Testis (tissue), 2 donors: Measurements from ENCODE around the gene NFATC2.

Source experiments
- POLR2A ChIP-seq: fragments of 450-650 bp; IDR thresholded peaks from one replicate; pipeline ENCODE4 v1.6.1; 2017; ENCODE audit warnings: antibody characterized with exemption, mild to moderate bottlenecking, moderate library complexity
- TF ChIP-seq, protein P1 (sequence below), 3 experiments: fragments of 450-650 bp in 2 of 3; fragments of 200-600 bp in 1 of 3; sonication (generic) in 1 of 3; IDR thresholded peaks; one replicate each; pipeline ENCODE4 v1.5.1; 2016 to 2019; ENCODE audit warnings: antibody characterized with exemption in 3 of 3, mild to moderate bottlenecking in 2 of 3, moderate library complexity in 1 of 3

DNA sequence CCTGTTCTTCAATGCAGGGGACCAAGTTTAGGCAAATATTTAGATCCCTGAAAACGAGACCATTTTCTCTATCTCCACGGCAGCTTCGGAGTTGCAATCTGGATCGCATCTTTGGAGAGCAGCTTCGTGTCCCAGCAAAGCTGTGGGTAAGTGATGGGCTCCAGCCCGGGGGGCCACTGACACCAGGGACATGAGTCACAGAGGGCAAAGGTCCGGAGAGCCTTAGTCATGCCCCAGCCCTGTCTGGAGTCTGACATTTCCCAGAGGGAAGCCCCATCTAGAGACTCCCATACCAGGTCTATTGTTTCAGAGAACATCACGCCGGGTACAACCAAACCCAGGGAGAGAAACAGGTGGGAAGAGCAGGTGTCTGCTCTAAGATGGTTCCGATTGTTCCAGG lies 95.9 kb downstream of the NFATC2 start:
- TF ChIP-seq, protein P1, sequence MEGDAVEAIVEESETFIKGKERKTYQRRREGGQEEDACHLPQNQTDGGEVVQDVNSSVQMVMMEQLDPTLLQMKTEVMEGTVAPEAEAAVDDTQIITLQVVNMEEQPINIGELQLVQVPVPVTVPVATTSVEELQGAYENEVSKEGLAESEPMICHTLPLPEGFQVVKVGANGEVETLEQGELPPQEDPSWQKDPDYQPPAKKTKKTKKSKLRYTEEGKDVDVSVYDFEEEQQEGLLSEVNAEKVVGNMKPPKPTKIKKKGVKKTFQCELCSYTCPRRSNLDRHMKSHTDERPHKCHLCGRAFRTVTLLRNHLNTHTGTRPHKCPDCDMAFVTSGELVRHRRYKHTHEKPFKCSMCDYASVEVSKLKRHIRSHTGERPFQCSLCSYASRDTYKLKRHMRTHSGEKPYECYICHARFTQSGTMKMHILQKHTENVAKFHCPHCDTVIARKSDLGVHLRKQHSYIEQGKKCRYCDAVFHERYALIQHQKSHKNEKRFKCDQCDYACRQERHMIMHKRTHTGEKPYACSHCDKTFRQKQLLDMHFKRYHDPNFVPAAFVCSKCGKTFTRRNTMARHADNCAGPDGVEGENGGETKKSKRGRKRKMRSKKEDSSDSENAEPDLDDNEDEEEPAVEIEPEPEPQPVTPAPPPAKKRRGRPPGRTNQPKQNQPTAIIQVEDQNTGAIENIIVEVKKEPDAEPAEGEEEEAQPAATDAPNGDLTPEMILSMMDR (IDR thresholded peaks at IDR 0.05): no peak
- no peak for TF ChIP-seq POLR2A
